GM21390 (cell line): ENCODE measurements around the gene RAN.
"Not testable (repeated sequence)": the region's sequence is repeated elsewhere in the genome, so short reads cannot be mapped to it uniquely, and the experiment has no call there.

Source experiments
- ATAC-seq: cut with Tn5 transposase; IDR thresholded peaks from one replicate; pipeline ENCODE4 v1.9.1; 2021; ENCODE audit not compliant: unreplicated experiment

RAN gene

GRCh38 chr12:130871286-130872178, at the start of gene RAN:
Gene RAN, plus strand, starts transcription at chr12:130872066. Its CDS starts 528 bp downstream, at chr12:130872594.
- peak; percentile 73 for ATAC-seq

- no peak for ATAC-seq
These were observed 46.1 kb upstream of the RAN start for GRCh38 chr12:130825771-130826150.

- no peak for ATAC-seq
These were observed 45.6 kb upstream of the RAN start for GRCh38 chr12:130826151-130826801.

GRCh38 chr12:130827432-130827831, 44.4 kb upstream of the RAN start:
- ATAC-seq: no peak

GRCh38 chr12:130828895-130829294, 43.0 kb upstream of the RAN start:
- no peak for ATAC-seq

- no peak for ATAC-seq
These were observed 42.2 kb upstream of the RAN start for GRCh38 chr12:130829391-130830245.

GRCh38 chr12:130830246-130830551, 41.7 kb upstream of the RAN start:
- no peak for ATAC-seq

- ATAC-seq: no peak
These were observed 40.6 kb upstream of the RAN start for GRCh38 chr12:130831246-130831645.

GRCh38 chr12:130831876-130832405, 39.9 kb upstream of the RAN start:
- ATAC-seq: no peak

GRCh38 chr12:130832561-130833209, 39.2 kb upstream of the RAN start:
- ATAC-seq: no peak

- no peak for ATAC-seq
These were observed 36.9 kb upstream of the RAN start for GRCh38 chr12:130835011-130835410.

- no peak for ATAC-seq
These were observed 36.4 kb upstream of the RAN start for GRCh38 chr12:130835436-130835835.

- ATAC-seq: peak; percentile 28
These were observed 33.4 kb upstream of the RAN start for GRCh38 chr12:130838284-130838950.

GRCh38 chr12:130838951-130839769, 32.7 kb upstream of the RAN start, which contains the start of gene STX2:
Gene STX2, minus strand, starts transcription at chr12:130839250. Its CDS starts 151 bp downstream, at chr12:130839099.
- ATAC-seq: peak; percentile 80

- no peak for ATAC-seq
These were observed 32.0 kb upstream of the RAN start for GRCh38 chr12:130839770-130840404.

- no peak for ATAC-seq
These were observed 25.5 kb upstream of the RAN start for GRCh38 chr12:130846369-130846768.

- ATAC-seq: no peak
These were observed 24.8 kb upstream of the RAN start for GRCh38 chr12:130847112-130847511.

GRCh38 chr12:130848105-130848504, 23.8 kb upstream of the RAN start:
- not testable (repeated sequence) for ATAC-seq
